GM12892 (cell line): ENCODE measurements around the gene RASSF3.

ENCODE experiments used
- POLR2AphosphoS5 ChIP-seq: IDR thresholded peaks from 2 replicates; pipeline ENCODE4 v1.6.1; 2011; ENCODE audit warnings: low read depth, low read length, control low read depth
- TAF1 ChIP-seq: IDR thresholded peaks from 2 replicates; pipeline ENCODE4 v1.6.1; 2011; ENCODE audit warnings: low read depth, mild to moderate bottlenecking, control low read depth, low read length, borderline replicate concordance

DNA sequence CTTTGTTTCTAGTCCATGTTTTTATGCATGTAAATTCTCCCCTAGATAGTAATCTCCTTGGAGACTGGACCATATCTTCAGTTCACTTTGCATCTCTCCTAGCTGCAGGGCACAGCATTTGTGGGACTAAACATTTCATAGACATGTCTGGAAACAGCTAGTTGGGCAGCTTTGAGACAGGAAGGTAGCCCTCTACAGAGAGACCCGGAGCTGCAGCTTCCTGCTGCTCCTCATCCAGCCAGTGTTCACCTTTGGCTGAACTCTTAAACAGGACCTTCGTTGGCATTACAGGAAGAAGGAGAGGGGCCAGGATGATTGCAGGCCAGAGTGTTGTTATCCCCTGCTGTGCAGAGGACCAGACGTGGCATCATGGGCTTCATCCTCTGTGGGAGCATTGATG is 96.0 kb downstream of the RASSF3 start:
- TF ChIP-seq POLR2AphosphoS5 (no peak), TAF1 (no peak)
